HG03354 (cell line): Measurements from ENCODE around the gene MKRN2.

Experiments
- ATAC-seq: cut with Tn5 transposase; IDR thresholded peaks from one replicate; pipeline ENCODE4 v1.9.1; 2021; ENCODE audit warnings: mild to moderate bottlenecking; ENCODE audit not compliant: unreplicated experiment, poor library complexity, severe bottlenecking

Gene MKRN2

GRCh38 chr3:12584083-12584482 lies 27.2 kb downstream of the MKRN2 start:
- no peak for ATAC-seq

- no peak for ATAC-seq
Observed at GRCh38 chr3:12585181-12585580, 28.3 kb downstream of the MKRN2 start.

- no peak for ATAC-seq
Observed at GRCh38 chr3:12585970-12586369, 29.1 kb downstream of the MKRN2 start.

- no peak for ATAC-seq
Observed at GRCh38 chr3:12586403-12586802, 29.5 kb downstream of the MKRN2 start.

- ATAC-seq: no peak
Observed at GRCh38 chr3:12588039-12589009, 31.4 kb downstream of the MKRN2 start.

GRCh38 chr3:12590096-12590495 lies 33.2 kb downstream of the MKRN2 start:
- ATAC-seq: no peak

- no peak for ATAC-seq
Observed at GRCh38 chr3:12591456-12591855, 34.6 kb downstream of the MKRN2 start.

GRCh38 chr3:12591997-12592715 lies 35.3 kb downstream of the MKRN2 start:
- ATAC-seq: no peak

- ATAC-seq: no peak
Observed at GRCh38 chr3:12593473-12593872, 36.6 kb downstream of the MKRN2 start.

- no peak for ATAC-seq
Observed at GRCh38 chr3:12598890-12599289, 42.0 kb downstream of the MKRN2 start.

GRCh38 chr3:12601072-12601471 lies 44.2 kb downstream of the MKRN2 start:
- ATAC-seq: no peak

- ATAC-seq: no peak
Observed at GRCh38 chr3:12603969-12604368, 47.1 kb downstream of the MKRN2 start.

GRCh38 chr3:12608376-12608775 lies 51.5 kb downstream of the MKRN2 start:
- ATAC-seq: no peak

- ATAC-seq: no peak
Observed at GRCh38 chr3:12611117-12611516, 54.2 kb downstream of the MKRN2 start.

GRCh38 chr3:12612514-12613226 lies 55.8 kb downstream of the MKRN2 start:
- ATAC-seq: no peak

GRCh38 chr3:12613250-12613649 lies 56.4 kb downstream of the MKRN2 start:
- ATAC-seq: no peak

GRCh38 chr3:12615266-12615665 lies 58.4 kb downstream of the MKRN2 start:
- no peak for ATAC-seq

GRCh38 chr3:12618426-12618825 lies 61.5 kb downstream of the MKRN2 start:
- ATAC-seq: no peak

GRCh38 chr3:12620305-12620704 lies 63.4 kb downstream of the MKRN2 start:
- no peak for ATAC-seq

GRCh38 chr3:12620729-12621128 lies 63.8 kb downstream of the MKRN2 start:
- ATAC-seq: no peak
